Lower leg skin (tissue), 3 donors: ENCODE measurements around the gene AFTPH.

ENCODE experiments used
- POLR2A ChIP-seq, 2 donors: fragments of 450-650 bp; IDR thresholded peaks; one replicate each; pipeline ENCODE4 v1.6.1; 2016 to 2017; ENCODE audit warnings: antibody characterized with exemption in 2 of 2, mild to moderate bottlenecking in 1 of 2, moderate library complexity in 1 of 2
- TF ChIP-seq, protein P1 (sequence below), 3 donors: fragments of 450-650 bp; IDR thresholded peaks; one replicate each; pipeline ENCODE4 v1.5.1; 2016; ENCODE audit warnings: antibody characterized with exemption in 3 of 3, mild to moderate bottlenecking in 3 of 3, moderate library complexity in 2 of 3

GRCh38 chr2:64517511-64517884 is 6.6 kb upstream of the AFTPH start:
- TF ChIP-seq, protein P1, sequence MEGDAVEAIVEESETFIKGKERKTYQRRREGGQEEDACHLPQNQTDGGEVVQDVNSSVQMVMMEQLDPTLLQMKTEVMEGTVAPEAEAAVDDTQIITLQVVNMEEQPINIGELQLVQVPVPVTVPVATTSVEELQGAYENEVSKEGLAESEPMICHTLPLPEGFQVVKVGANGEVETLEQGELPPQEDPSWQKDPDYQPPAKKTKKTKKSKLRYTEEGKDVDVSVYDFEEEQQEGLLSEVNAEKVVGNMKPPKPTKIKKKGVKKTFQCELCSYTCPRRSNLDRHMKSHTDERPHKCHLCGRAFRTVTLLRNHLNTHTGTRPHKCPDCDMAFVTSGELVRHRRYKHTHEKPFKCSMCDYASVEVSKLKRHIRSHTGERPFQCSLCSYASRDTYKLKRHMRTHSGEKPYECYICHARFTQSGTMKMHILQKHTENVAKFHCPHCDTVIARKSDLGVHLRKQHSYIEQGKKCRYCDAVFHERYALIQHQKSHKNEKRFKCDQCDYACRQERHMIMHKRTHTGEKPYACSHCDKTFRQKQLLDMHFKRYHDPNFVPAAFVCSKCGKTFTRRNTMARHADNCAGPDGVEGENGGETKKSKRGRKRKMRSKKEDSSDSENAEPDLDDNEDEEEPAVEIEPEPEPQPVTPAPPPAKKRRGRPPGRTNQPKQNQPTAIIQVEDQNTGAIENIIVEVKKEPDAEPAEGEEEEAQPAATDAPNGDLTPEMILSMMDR (IDR thresholded peaks at IDR 0.05) = no peak
- TF ChIP-seq POLR2A (IDR thresholded peaks at IDR 0.05) = no peak
